AG20443 (cell line): Measurements from ENCODE around the gene SCN1B.

Experiments
- DNase-seq: peaks from one replicate; pipeline ENCODE4 v3.0.0; 2012; ENCODE audit warnings: low spot score, mixed read lengths

The SCN1B gene

DNA sequence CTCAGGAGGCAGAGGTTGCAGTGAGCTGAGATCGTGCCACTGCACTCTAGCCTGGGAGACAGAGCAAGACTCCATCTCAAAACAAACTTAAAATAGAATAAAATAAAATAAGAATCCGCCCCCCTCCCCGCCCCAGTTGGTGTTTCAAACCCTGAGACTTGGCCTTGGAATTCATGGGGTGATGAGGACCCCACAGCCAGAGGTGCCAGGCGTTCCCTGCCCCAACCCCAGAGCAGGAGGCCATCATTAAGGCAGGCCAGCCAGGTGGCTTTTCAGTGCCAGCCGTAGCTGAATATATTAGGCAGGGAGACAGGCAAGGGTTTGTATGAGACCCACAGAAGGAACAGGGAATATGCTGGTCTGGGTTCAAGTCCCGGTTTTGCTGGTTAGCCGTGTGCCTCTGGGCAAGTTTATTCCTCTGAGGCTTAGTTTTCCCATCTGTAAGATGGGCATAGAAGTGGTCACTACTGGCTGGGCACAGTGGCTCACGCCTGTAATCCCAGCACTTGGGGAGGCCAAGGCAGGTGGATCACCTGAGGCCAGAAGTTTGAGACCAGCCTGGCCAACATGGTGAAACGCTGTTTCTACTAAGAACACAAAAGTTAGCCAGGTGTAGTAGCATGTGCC, 23.5 kb downstream of the SCN1B start:
- no peak for DNase-seq

DNA sequence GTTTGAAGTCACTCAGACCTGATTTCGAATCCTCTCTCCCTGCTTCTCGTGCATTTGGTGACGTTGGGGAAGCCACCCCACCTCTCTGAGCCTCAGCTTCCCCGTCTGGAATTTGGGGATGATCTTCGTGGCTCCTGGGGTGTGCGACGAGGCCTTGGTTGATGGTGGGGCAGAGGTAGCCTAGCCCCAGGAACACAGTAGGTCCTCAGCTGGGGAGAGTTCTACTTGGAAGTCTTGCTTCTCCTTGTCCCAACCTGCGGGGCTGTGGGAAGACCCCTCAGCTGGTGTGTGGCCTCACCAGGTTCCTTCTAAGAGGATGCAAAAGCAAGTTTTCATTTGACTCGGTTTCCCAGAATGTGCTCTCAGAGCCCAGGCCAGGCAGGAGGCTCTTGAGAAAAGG, 24.4 kb downstream of the SCN1B start:
- no peak for DNase-seq

- DNase-seq: no peak
Measured at GRCh38 chr19:35055715-35056179, 25.5 kb downstream of the SCN1B start.

- DNase-seq: no peak
Measured at GRCh38 chr19:35056513-35057063, 26.3 kb downstream of the SCN1B start.

- no peak for DNase-seq
Measured at GRCh38 chr19:35058370-35058769, 28.1 kb downstream of the SCN1B start.

DNA sequence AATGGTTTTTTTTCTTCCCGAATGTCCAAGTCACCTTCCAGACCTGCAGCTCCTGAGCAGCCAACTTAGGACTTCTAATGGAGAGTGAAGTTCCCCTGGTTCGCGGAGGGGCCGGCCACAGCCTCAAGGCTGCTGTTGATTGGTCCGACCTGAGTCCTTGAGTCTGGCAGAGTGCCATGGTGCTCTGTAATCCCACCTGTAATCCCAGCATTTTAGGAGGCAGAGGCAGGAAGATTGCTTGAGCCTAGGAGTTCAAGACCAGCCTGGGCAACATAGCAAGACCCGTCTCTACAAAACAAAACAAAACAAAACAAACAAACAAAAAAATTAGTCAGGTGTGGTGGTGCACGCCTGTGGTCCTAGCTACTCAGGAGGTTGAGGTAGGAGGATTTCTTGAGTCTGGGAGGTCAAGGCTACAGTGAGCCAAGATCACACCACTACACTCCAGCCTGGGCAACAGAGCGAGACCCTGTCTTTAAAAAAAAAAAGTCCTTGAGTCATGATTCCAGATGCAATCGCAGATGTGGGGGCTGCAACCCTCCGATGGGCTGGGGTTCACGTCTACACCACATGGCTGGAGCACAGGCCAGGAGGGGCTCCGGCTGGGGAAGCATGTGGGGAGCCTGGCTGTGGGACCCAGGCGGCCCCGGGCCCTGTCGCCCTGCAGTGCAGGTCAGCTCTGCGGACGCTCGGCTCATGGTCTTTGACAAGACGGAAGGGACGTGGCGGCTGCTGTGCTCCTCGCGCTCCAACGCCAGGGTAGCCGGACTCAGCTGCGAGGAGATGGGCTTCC, 28.9 kb downstream of the SCN1B start:
- DNase-seq: no peak

GRCh38 chr19:35059799-35060091, 29.5 kb downstream of the SCN1B start:
- no peak for DNase-seq

DNA sequence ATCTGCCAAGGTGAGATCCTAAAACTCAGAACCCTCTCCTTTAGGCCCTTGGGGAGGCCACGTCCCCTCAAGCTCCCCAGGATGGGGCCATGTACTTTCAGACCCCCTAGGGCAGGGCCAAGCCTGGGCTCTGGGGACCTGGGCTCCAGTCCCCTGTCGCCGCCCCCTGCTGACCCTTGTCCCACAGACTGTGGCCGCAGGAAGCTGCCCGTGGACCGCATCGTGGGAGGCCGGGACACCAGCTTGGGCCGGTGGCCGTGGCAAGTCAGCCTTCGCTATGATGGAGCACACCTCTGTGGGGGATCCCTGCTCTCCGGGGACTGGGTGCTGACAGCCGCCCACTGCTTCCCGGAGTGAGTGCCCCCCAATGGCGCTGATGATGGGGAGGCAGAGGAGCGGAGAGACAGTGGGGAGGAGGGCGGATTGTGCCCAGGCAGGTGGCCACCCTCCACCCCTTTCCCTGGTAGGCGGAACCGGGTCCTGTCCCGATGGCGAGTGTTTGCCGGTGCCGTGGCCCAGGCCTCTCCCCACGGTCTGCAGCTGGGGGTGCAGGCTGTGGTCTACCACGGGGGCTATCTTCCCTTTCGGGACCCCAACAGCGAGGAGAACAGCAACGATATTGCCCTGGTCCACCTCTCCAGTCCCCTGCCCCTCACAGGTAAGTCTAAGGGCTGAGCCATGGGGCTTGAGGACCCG, 30.0 kb downstream of the SCN1B start:
- DNase-seq: no peak

DNA sequence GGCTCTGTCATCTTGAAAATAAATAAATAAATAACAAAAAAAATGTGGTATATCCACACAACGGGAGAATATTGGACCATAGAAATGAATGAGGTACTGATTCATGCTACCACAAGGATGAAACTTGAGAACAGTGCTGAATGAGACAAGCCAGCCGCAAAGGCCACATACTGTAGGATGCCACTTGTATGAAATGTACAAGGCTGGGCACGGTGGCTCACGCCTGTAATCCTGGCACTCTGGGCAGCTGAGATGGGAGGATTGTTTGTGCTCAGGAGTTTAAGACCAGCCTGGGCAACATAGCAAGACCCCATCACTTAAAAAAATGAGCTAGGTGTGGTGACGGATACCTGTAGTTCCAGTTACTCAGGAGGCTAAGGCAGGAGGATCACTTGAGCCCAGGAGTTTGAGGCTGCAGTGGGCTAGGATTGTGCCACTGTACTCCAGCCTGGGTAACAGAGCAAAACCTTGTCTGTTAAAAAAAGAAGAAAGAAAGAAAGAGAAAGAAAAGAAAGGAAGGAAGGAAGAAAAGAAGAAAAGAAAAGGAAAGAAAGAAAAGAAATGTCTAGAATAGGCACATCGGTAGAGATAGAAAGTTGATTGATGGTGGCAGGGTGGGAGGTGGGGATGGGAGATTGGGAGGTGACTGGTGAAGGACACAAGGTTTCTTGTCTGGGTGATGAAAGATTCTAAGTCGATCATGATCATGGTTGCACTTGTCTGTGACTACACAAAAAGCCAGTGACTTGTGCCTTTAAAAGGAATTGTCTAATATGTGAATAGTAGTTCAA, 31.5 kb downstream of the SCN1B start:
- no peak for DNase-seq

GRCh38 chr19:35062942-35063341, 32.7 kb downstream of the SCN1B start:
- no peak for DNase-seq

- peak; percentile 75 for DNase-seq
Measured at GRCh38 chr19:35063940-35064818, 33.9 kb downstream of the SCN1B start.

DNA sequence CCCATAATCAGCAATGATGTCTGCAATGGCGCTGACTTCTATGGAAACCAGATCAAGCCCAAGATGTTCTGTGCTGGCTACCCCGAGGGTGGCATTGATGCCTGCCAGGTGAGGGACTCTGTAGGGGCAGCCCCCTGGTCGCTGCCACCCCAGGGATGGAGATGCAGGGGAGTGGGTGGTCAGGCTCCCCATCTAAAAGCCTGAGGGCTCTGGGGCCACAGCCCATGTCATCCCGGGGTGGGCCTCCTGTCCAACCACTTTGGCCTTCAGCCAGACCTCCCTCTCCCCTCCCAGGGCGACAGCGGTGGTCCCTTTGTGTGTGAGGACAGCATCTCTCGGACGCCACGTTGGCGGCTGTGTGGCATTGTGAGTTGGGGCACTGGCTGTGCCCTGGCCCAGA, 35.3 kb downstream of the SCN1B start:
- no peak for DNase-seq

DNA sequence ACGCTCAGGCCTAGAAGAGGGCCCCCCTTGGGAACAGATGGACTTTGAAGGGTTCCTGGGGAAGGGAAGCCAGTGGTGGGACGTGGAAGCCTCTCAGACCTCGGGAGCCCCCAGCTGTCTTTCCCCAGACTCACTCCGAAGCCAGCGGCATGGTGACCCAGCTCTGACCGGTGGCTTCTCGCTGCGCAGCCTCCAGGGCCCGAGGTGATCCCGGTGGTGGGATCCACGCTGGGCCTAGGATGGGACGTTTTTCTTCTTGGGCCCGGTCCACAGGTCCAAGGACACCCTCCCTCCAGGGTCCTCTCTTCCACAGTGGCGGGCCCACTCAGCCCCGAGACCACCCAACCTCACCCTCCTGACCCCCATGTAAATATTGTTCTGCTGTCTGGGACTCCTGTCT, 35.9 kb downstream of the SCN1B start:
- no peak for DNase-seq

- peak; percentile 92 for DNase-seq
Measured at GRCh38 chr19:35066691-35067563, 36.7 kb downstream of the SCN1B start.

DNA sequence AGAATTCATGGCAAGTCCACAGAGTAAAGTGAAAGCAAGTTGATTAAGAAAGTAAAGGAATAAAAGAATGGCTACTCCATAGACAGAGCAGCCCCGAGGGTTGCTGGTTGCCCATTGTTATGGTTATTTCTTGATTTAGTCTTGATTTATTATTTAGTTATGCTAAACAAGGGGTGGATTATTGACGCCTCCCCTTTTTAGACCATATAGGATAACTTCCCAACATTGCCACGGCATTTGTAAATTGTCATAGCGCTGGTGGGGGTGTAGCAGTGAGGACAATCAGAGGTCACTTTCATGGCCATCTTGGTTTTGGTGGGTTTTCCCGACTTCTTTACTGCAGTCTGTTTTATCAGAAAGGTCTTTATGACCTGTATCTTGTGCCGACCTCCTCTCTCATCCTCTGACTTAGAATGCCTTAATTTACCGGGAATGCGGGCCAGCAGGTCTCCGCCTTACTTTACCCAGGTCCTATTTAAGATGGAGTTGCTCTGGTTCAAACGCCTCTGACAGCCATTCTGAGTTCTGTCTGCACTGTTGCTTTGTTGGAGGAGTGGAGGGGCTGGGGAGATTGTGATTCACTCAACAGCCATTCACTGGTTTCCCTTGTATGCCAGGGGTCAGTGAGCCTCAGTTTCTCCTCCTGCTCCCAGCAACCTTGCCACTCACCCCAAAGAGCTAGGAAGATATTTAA, 38.8 kb downstream of the SCN1B start:
- no peak for DNase-seq

GRCh38 chr19:35069696-35070095, 39.4 kb downstream of the SCN1B start:
- no peak for DNase-seq

DNA sequence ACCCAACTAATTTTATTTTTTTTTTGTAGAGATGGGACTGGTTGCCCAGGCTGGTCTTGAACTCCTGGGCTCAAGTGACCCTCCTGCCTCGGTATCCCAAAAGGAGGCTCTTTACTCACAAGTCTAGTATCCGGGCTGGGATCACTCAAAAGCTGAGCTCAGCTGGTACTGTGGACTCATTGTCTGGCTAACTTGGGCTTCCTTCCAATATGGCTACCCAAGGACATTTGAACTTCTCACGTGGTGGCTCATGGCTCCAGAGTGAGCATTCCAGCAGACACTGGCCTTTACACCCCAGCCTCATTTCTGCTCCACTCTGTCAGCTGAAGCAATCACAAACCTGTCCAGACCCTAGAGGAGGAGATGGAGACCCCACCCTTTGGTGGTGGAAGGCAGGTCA, 40.2 kb downstream of the SCN1B start:
- no peak for DNase-seq

GRCh38 chr19:35073516-35073915, 43.2 kb downstream of the SCN1B start:
- DNase-seq: no peak

DNA sequence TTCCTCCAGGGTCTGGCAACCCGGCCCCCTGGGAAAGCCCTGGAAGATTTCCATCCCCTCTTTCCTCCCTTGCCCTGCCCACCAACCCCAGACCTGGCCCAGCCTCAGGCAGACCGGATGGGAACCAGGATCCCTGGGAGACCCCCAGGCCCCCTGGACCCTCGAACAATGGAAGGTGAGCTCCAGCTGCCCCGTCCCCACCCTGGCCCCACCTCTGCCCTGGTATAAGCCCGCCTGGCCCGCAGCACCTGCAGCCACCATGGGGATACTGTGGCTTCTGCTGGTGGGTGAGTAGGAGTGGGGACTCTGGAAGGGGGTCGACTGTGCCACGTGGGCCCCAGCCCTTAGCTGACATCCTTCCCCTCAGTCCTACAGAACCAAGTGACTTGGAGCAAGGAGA, 43.7 kb downstream of the SCN1B start:
- DNase-seq: no peak
